Tibial nerve (tissue), 3 donors: Measurements from ENCODE around the gene PANK4.

ENCODE experiments used
- POLR2A ChIP-seq, 2 donors: fragments of 450-650 bp; IDR thresholded peaks; one replicate each; pipeline ENCODE4 v1.6.1; 2017; ENCODE audit warnings: antibody characterized with exemption in 2 of 2, mild to moderate bottlenecking in 2 of 2, moderate library complexity in 2 of 2
- TF ChIP-seq, protein P1 (sequence below), 5 experiments: fragments of 200-600 bp in 3 of 5; fragments of 450-650 bp in 2 of 5; sonication (generic) in 3 of 5; IDR thresholded peaks; one replicate each; pipeline ENCODE4 v1.5.1; 2016 to 2019; ENCODE audit warnings: antibody characterized with exemption in 5 of 5, mild to moderate bottlenecking in 3 of 5, moderate library complexity in 2 of 5

DNA sequence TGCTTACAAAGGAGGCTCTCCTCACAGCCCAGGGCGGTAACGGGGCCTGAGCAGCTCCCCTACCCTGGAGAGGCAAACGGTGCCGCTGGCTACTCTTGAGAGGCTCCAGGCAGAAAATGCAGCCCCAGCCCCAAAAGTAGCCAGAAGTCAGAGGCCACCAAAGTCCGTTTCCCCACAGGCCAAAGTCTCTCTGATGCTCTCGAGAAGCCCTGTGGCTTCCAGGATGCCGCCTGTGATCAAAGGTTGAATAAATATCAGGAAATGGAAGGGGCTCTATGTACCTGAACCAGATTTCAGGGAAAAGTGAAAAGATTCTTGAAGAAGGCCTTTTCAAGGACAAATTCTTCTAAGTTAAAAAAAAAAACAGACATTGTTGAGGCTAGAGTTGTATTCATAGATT lies 4.2 kb downstream of the PANK4 start:
- TF ChIP-seq POLR2A (IDR thresholded peaks at IDR 0.05), result no peak
- TF ChIP-seq, protein P1, sequence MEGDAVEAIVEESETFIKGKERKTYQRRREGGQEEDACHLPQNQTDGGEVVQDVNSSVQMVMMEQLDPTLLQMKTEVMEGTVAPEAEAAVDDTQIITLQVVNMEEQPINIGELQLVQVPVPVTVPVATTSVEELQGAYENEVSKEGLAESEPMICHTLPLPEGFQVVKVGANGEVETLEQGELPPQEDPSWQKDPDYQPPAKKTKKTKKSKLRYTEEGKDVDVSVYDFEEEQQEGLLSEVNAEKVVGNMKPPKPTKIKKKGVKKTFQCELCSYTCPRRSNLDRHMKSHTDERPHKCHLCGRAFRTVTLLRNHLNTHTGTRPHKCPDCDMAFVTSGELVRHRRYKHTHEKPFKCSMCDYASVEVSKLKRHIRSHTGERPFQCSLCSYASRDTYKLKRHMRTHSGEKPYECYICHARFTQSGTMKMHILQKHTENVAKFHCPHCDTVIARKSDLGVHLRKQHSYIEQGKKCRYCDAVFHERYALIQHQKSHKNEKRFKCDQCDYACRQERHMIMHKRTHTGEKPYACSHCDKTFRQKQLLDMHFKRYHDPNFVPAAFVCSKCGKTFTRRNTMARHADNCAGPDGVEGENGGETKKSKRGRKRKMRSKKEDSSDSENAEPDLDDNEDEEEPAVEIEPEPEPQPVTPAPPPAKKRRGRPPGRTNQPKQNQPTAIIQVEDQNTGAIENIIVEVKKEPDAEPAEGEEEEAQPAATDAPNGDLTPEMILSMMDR (IDR thresholded peaks at IDR 0.05), result no peak
